ENCODE data around the gene ZSCAN5B.
A peak's percentile ranks its signal among the peaks of the same experiment; 100 is the strongest.

The ZSCAN5B gene

DNA sequence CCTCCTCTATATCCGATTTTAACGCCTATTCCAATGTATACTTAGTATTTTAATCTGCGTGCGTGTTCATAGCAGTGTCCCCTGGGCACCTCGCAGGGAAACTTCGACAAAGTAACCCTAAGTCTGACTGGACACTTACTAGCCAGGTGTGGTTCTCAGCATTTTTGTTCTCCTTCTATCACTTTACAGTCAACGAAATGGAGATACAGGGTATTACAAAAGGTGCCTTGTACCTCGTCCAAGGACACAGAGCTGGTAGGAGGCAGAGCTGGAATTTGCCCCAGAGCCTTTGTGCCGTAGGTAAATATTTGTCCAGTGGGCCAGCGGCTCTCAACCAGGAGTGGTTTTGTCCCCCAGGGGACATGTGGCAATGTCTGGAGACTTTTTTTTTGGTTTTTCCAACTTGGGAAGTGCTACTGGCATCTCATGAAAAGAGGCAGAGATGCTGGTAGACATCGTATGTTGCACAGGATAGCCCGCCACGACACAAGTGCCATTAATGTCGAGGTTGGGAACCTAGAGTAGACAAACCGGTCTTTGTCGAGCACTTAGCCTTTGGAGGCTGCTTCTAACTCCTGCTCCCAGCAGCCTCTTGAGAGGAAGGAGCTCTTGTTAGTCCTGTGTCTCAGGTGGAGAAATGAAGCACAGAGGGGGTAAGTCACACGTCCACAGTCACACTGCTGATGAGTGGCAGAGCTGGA lies 55.3 kb downstream of the ZSCAN5B start:
- no peak for DNase-seq

DNA sequence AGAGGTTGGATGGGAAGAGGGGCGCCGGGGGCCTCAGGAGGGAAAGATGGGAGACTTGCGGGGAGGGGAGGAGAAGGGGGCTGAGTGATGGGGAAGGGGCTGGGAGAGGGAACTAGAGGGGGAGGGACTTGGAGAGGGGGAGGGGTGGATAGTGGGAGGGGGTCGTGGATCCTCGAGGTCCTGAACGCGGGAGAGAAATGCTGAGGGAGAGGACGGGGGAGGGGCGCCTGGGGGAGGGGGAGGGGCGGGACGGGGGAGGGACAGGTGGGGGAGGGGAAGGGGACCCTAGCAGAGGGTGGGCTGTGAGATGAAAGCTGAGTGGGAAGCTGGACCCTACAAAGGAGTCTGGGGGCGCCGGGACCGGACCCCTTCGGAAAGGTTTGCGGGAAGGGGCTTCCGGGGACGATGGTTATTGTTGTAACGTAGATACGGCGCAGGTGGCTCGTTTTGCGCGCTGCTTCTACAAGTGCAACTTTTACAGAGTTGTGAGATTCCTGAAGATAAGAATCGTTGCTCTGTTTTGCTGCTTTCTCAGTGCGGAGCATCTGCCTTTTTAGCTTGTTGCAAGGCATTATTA lies 56.1 kb downstream of the ZSCAN5B start:
- DNase-seq, result no peak

DNA sequence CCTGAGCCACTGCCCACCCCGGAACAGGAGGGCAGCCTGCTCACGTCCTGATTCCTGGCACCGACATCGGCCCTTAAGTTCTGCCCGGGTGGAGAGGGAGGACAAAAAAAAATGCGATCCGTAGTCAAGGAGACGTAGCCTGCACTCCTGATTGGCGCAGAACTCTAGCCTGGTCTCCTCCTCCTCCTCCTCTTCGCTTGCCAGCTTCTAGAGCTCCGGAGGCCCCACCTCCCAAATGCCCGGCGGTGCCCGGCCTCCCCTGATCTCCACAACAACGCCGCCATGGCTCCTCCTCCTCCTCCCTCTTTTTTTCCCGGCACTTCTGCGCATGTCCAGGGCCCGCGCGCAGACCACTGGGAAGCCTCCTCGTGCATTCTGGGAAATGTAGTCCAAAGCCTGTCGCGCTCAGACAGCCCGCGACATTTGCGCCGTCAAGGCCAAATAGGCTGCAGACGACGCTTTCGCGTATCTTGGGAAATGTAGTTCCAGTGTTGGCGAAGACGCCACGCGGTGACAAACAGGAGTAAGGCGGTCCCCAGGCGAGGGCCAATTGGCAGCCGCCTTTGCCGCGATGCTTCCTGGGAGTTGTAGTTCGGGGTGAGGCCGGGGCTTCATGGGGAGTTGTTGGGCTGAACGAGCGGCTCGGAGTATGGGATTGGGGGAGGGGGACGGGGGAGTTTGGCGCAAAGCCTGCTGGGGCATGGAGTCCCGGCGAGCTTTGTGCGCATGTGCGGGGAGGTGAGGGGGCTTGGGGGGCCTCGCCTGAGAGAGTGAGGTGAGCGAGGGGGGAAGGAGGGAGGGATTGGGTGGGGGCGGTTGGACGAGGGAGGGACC lies 56.8 kb downstream of the ZSCAN5B start, which contains the start of gene ZNF444:
TSS of gene ZNF444 (plus strand) at position 705 of the 834 bp plus-strand sequence. CDS start 5,625 bp downstream, outside the sequence.
- DNase-seq, result peak; percentile 93

DNA sequence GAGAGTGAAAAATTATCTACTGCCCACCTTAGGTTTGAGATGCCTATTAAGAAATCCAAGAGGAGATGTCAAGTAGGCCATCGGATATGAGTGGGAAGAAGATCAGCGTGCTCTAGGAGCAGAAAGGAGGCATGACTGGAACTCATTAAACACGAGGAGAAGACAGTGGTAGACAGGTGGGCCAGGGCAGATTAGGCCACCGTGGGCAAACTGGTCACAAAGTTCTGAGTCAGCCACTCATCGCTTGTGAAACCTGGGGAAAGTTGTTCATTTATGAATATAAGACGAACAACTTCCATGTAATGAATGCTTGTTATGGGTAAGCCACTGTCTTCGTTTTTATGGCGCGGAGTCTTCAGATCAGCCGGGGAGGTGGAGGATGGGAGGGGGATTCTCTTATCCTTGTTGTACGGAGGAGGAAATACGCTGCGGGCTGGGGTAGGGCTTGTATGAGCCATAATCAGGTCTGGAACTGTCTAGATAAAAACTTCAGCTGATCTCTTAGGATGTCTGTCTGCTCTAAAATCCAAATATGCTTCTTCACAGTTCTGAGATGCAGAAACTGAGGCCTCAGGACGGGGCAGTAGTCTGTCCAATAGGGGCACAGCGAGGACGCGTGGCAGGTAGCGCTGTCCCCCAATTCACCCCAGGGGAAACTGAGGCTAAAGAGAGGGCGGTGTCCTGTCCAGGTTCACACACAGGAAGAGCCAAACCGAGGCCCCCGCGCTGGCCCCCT lies 57.6 kb downstream of the ZSCAN5B start:
- no peak for DNase-seq
